GM23338 (cell line): ENCODE measurements around the gene DDX60. TPM values are rescaled to one million over a fixed set of nuclear protein-coding genes. Genes with fewer than 3 reads are reported as not detected.

ENCODE experiments used
- ATAC-seq: fragments of 200-7000 bp; cut with Tn5 transposase; 3 replicates; pipeline ENCODE4 v1.9.1; 2020
- DNase-seq: peaks from one replicate; pipeline ENCODE4 v3.0.0-alpha.2; 2015; ENCODE audit warnings: low spot score
- H2AFZ ChIP-seq: fragments of 200-600 bp; sonication (generic); 2 replicates; pipeline ENCODE4 v1.8.0; 2016; ENCODE audit warnings: antibody characterized with exemption, mild to moderate bottlenecking, moderate library complexity
- H3F3A ChIP-seq: fragments of 200-600 bp; sonication (generic); replicated peaks from 2 replicates; pipeline ENCODE4 v1.8.0; 2017; ENCODE audit warnings: antibody characterized with exemption, mixed run types, low read depth
- H3K27ac ChIP-seq: fragments of 200-600 bp; sonication (generic); 2 replicates; pipeline ENCODE4 v1.6.1; 2016; ENCODE audit warnings: low read depth
- H3K27me3 ChIP-seq: fragments of 200-600 bp; sonication (generic); 2 replicates; pipeline ENCODE4 v1.8.0; 2016; ENCODE audit warnings: mild to moderate bottlenecking, mixed run types, moderate library complexity; ENCODE audit not compliant: insufficient read depth
- H3K36me3 ChIP-seq: fragments of 200-600 bp; sonication (generic); 2 replicates; pipeline ENCODE4 v1.8.0; 2016; ENCODE audit warnings: mild to moderate bottlenecking; ENCODE audit not compliant: insufficient read depth
- H3K4me1 ChIP-seq: fragments of 200-600 bp; sonication (generic); 2 replicates; pipeline ENCODE4 v1.8.0; 2016; ENCODE audit warnings: mild to moderate bottlenecking, moderate library complexity; ENCODE audit not compliant: insufficient read depth
- H3K4me2 ChIP-seq: fragments of 200-600 bp; sonication (generic); 2 replicates; pipeline ENCODE4 v1.7.1; 2017; ENCODE audit warnings: mixed run types
- H3K4me3 ChIP-seq: fragments of 200-600 bp; sonication (generic); 2 replicates; pipeline ENCODE4 v1.6.1; 2016; ENCODE audit warnings: mixed run types
- H3K79me2 ChIP-seq: fragments of 200-600 bp; sonication (generic); replicated peaks from 2 replicates; pipeline ENCODE4 v1.8.0; 2017; ENCODE audit warnings: mild to moderate bottlenecking; ENCODE audit not compliant: insufficient read depth
- H3K9me2 ChIP-seq: fragments of 200-600 bp; sonication (generic); 2 replicates; pipeline ENCODE4 v1.8.0; 2017; ENCODE audit not compliant: insufficient read depth
- H4K20me1 ChIP-seq: fragments of 200-600 bp; sonication (generic); replicated peaks from 2 replicates; pipeline ENCODE4 v1.8.0; 2017; ENCODE audit warnings: mild to moderate bottlenecking; ENCODE audit not compliant: insufficient read depth
- H3K27ac Mint-ChIP-seq: 2 replicates; pipeline ENCODE4 v1.8.0; 2020; ENCODE audit warnings: inconsistent platforms, mild to moderate bottlenecking, moderate library complexity, mixed read lengths
- H3K27me3 Mint-ChIP-seq: 3 replicates; pipeline ENCODE4 v1.8.0; 2022; ENCODE audit warnings: low read depth, mild to moderate bottlenecking, moderate library complexity, mixed read lengths, inconsistent platforms; ENCODE audit not compliant: insufficient read depth, poor library complexity
- H3K36me3 Mint-ChIP-seq: 3 replicates; pipeline ENCODE4 v1.8.0; 2021; ENCODE audit warnings: low read depth, mild to moderate bottlenecking, inconsistent platforms, moderate library complexity, mixed read lengths
- H3K4me1 Mint-ChIP-seq: 3 replicates; pipeline ENCODE4 v1.8.0; 2020; ENCODE audit warnings: mild to moderate bottlenecking, inconsistent platforms, mixed read lengths
- H3K4me3 Mint-ChIP-seq: 3 replicates; pipeline ENCODE4 v1.8.0; 2021; ENCODE audit warnings: moderate library complexity, mild to moderate bottlenecking, inconsistent platforms, mixed read lengths
- H3K9me3 Mint-ChIP-seq: 3 replicates; pipeline ENCODE4 v1.8.0; 2020; ENCODE audit warnings: moderate library complexity, mild to moderate bottlenecking, inconsistent platforms, mixed read lengths
- CREB1 ChIP-seq: fragments of 250-450 bp; sonication (Bioruptor Pico); IDR thresholded peaks from 2 replicates; pipeline ENCODE4 v1.5.0; 2020; ENCODE audit warnings: low read depth, mild to moderate bottlenecking, moderate library complexity
- CTCF ChIP-seq, 2 experiments: fragments of 200-600 bp in 1 of 2; sonication (generic) in 1 of 2; conservative IDR thresholded peaks; 2 replicates each; pipeline versions ENCODE4 v1.5.1 to v1.6.1; 2016 to 2017; ENCODE audit warnings: antibody characterized with exemption in 2 of 2, low read depth in 2 of 2, mild to moderate bottlenecking in 2 of 2, moderate library complexity in 1 of 2
- EZH2 ChIP-seq: fragments of 200-600 bp; sonication (generic); IDR thresholded peaks from one replicate; pipeline ENCODE4 v1.8.0; 2017; ENCODE audit warnings: antibody characterized with exemption, mild to moderate bottlenecking, low read depth; ENCODE audit not compliant: unreplicated experiment
- EZH2phosphoT487 ChIP-seq: fragments of 200-600 bp; sonication (generic); IDR thresholded peaks from one replicate; pipeline ENCODE4 v1.8.1; 2018; ENCODE audit warnings: antibody characterized with exemption; ENCODE audit not compliant: unreplicated experiment
- JUNB ChIP-seq: IDR thresholded peaks from one replicate; pipeline ENCODE4 v1.6.1; 2016; ENCODE audit warnings: antibody characterized with exemption; ENCODE audit not compliant: unreplicated experiment
- NANOG ChIP-seq: IDR thresholded peaks from 2 replicates; pipeline ENCODE4 v1.6.1; 2016; ENCODE audit warnings: antibody characterized with exemption, borderline replicate concordance
- POLR2AphosphoS5 ChIP-seq: IDR thresholded peaks from 2 replicates; pipeline ENCODE4 v1.6.1; 2016; ENCODE audit warnings: antibody characterized with exemption, low read depth
- ZNF114 ChIP-seq: fragments of 250-450 bp; sonication (Bioruptor Pico); IDR thresholded peaks from 2 replicates; pipeline ENCODE4 v1.5.0; 2020; ENCODE audit warnings: mild to moderate bottlenecking, moderate library complexity
- ZNF331 ChIP-seq: fragments of 250-450 bp; sonication (Bioruptor Pico); IDR thresholded peaks from 2 replicates; pipeline ENCODE4 v1.5.0; 2020; ENCODE audit warnings: low read depth, mild to moderate bottlenecking, moderate library complexity
- long read RNA-seq: library from polyadenylated mRNA; unstranded; transcript quantifications from one replicate; pipeline ENCODE4 v2.0.0, GENCODE V29; 2020; ENCODE audit not compliant: unreplicated experiment
- polyA plus RNA-seq: library from polyadenylated mRNA; unstranded; fragments of >200 nt; fragmentation: Nextera tagmentation; extraction: Ambion mirVana; gene quantifications from 2 replicates; pipeline ENCODE4 v1.2.1, GENCODE V29; 2016
- total RNA-seq: library from RNA; depleted of rRNA; stranded (reverse); fragments of >200 nt; shearing (Covaris generic); gene quantifications from 2 replicates; pipeline ENCODE4 v1.2.3, GENCODE V29; 2014; rRNA removed
- TF ChIP-seq, protein P1 (sequence below): IDR thresholded peaks from 2 replicates; pipeline ENCODE4 v1.6.1; 2016; ENCODE audit warnings: antibody characterized with exemption
- TF ChIP-seq, protein P2 (sequence below): IDR thresholded peaks from one replicate; pipeline ENCODE4 v1.6.1; 2018; ENCODE audit warnings: antibody characterized with exemption; ENCODE audit not compliant: unreplicated experiment
- TF ChIP-seq, protein P3 (sequence below): fragments of 250-450 bp; sonication (Bioruptor Pico); IDR thresholded peaks from 2 replicates; pipeline ENCODE4 v1.5.0; 2020; ENCODE audit warnings: mild to moderate bottlenecking, moderate library complexity

DDX60 gene
- total RNA-seq (1.4 and 3.6 TPM in 2 replicates), polyA plus RNA-seq (0.45 and 1.0 TPM in 2 replicates)
- long read RNA-seq, partial matches to known transcripts: 1 of 1 reads
- long read RNA-seq, other reads (novel, unspliced or antisense): 0 of 1 reads

- Mint-ChIP-seq H3K4me1 (peaks cover 22% of the 10 kb centered on the region), H3K36me3 (no peaks in the 10 kb centered on the region), H3K27ac (peak within 1 kb of the TSS; percentile 81), H3K27me3 (peaks cover 3% of the 10 kb centered on the region), H3K4me3 (peak within 1 kb of the TSS; percentile 82), H3K9me3 (no peaks in the 10 kb centered on the region; the same call in 2 of the 3 replicates)
- Histone ChIP-seq H2AFZ (peak within 1 kb of the TSS; percentile 78), H3K27ac (no peak within 1 kb of the TSS), H3K4me2 (peak within 1 kb of the TSS; percentile 69), H4K20me1 (no peaks in the 10 kb centered on the region), H3K4me1 (peaks cover 20% of the 10 kb centered on the region), H3K36me3 (no peaks in the 10 kb centered on the region), H3K4me3 (peak within 1 kb of the TSS; percentile 65), H3K27me3 (no peaks in the 10 kb centered on the region), H3K79me2 (no peaks in the 10 kb centered on the region), H3K9me2 (peaks cover 3% of the 10 kb centered on the region; the same call in 1 of the 2 replicates), H3F3A (no peaks in the 10 kb centered on the region)
- ATAC-seq (peak; percentile 94), DNase-seq (peak; percentile 88)
- 0 out of 4 replicates have a peak, but pooled peaks of 1 of the 2 experiments have one; percentile 12 for TF ChIP-seq CTCF (conservative IDR thresholded peaks at IDR 0.05; ENCODE audit: low read depth in 2 of 2)
- TF ChIP-seq EZH2: no peak
- no peak for TF ChIP-seq JUNB
- TF ChIP-seq, protein P1, sequence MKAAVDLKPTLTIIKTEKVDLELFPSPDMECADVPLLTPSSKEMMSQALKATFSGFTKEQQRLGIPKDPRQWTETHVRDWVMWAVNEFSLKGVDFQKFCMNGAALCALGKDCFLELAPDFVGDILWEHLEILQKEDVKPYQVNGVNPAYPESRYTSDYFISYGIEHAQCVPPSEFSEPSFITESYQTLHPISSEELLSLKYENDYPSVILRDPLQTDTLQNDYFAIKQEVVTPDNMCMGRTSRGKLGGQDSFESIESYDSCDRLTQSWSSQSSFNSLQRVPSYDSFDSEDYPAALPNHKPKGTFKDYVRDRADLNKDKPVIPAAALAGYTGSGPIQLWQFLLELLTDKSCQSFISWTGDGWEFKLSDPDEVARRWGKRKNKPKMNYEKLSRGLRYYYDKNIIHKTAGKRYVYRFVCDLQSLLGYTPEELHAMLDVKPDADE: 0 out of 2 replicates have a peak, but pooled peaks have one; percentile 4
- TF ChIP-seq, protein P2, sequence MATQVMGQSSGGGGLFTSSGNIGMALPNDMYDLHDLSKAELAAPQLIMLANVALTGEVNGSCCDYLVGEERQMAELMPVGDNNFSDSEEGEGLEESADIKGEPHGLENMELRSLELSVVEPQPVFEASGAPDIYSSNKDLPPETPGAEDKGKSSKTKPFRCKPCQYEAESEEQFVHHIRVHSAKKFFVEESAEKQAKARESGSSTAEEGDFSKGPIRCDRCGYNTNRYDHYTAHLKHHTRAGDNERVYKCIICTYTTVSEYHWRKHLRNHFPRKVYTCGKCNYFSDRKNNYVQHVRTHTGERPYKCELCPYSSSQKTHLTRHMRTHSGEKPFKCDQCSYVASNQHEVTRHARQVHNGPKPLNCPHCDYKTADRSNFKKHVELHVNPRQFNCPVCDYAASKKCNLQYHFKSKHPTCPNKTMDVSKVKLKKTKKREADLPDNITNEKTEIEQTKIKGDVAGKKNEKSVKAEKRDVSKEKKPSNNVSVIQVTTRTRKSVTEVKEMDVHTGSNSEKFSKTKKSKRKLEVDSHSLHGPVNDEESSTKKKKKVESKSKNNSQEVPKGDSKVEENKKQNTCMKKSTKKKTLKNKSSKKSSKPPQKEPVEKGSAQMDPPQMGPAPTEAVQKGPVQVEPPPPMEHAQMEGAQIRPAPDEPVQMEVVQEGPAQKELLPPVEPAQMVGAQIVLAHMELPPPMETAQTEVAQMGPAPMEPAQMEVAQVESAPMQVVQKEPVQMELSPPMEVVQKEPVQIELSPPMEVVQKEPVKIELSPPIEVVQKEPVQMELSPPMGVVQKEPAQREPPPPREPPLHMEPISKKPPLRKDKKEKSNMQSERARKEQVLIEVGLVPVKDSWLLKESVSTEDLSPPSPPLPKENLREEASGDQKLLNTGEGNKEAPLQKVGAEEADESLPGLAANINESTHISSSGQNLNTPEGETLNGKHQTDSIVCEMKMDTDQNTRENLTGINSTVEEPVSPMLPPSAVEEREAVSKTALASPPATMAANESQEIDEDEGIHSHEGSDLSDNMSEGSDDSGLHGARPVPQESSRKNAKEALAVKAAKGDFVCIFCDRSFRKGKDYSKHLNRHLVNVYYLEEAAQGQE: no peak
- TF ChIP-seq, protein P3, sequence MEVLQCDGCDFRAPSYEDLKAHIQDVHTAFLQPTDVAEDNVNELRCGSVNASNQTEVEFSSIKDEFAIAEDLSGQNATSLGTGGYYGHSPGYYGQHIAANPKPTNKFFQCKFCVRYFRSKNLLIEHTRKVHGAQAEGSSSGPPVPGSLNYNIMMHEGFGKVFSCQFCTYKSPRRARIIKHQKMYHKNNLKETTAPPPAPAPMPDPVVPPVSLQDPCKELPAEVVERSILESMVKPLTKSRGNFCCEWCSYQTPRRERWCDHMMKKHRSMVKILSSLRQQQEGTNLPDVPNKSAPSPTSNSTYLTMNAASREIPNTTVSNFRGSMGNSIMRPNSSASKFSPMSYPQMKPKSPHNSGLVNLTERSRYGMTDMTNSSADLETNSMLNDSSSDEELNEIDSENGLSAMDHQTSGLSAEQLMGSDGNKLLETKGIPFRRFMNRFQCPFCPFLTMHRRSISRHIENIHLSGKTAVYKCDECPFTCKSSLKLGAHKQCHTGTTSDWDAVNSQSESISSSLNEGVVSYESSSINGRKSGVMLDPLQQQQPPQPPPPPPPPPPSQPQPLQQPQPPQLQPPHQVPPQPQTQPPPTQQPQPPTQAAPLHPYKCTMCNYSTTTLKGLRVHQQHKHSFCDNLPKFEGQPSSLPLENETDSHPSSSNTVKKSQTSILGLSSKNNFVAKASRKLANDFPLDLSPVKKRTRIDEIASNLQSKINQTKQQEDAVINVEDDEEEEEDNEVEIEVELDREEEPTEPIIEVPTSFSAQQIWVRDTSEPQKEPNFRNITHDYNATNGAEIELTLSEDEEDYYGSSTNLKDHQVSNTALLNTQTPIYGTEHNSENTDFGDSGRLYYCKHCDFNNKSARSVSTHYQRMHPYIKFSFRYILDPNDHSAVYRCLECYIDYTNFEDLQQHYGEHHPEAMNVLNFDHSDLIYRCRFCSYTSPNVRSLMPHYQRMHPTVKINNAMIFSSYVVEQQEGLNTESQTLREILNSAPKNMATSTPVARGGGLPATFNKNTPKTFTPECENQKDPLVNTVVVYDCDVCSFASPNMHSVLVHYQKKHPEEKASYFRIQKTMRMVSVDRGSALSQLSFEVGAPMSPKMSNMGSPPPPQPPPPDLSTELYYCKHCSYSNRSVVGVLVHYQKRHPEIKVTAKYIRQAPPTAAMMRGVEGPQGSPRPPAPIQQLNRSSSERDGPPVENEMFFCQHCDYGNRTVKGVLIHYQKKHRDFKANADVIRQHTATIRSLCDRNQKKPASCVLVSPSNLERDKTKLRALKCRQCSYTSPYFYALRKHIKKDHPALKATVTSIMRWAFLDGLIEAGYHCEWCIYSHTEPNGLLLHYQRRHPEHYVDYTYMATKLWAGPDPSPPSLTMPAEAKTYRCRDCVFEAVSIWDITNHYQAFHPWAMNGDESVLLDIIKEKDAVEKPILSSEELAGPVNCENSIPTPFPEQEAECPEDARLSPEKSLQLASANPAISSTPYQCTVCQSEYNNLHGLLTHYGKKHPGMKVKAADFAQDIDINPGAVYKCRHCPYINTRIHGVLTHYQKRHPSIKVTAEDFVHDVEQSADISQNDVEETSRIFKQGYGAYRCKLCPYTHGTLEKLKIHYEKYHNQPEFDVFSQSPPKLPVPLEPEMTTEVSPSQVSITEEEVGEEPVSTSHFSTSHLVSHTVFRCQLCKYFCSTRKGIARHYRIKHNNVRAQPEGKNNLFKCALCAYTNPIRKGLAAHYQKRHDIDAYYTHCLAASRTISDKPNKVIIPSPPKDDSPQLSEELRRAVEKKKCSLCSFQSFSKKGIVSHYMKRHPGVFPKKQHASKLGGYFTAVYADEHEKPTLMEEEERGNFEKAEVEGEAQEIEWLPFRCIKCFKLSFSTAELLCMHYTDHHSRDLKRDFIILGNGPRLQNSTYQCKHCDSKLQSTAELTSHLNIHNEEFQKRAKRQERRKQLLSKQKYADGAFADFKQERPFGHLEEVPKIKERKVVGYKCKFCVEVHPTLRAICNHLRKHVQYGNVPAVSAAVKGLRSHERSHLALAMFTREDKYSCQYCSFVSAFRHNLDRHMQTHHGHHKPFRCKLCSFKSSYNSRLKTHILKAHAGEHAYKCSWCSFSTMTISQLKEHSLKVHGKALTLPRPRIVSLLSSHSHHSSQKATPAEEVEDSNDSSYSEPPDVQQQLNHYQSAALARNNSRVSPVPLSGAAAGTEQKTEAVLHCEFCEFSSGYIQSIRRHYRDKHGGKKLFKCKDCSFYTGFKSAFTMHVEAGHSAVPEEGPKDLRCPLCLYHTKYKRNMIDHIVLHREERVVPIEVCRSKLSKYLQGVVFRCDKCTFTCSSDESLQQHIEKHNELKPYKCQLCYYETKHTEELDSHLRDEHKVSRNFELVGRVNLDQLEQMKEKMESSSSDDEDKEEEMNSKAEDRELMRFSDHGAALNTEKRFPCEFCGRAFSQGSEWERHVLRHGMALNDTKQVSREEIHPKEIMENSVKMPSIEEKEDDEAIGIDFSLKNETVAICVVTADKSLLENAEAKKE (CRISPR knock-in tag): peak; percentile 94
- TF ChIP-seq POLR2AphosphoS5: no peak
- no peak for TF ChIP-seq CREB1 (CRISPR knock-in tag)
- peak; percentile 89 for TF ChIP-seq ZNF114 (CRISPR knock-in tag)
- no peak for TF ChIP-seq NANOG
- TF ChIP-seq EZH2phosphoT487: no peak
- TF ChIP-seq ZNF331: no peak
Measured at GRCh38 chr4:168318266-168318895, at the start of gene DDX60. Gene DDX60, minus strand, starts transcription at chr4:168318752. Its CDS starts 7,493 bp downstream, at chr4:168311259.
